ENCODE results near the gene B3GNT4.
A peak's percentile ranks its signal among the peaks of the same experiment; 100 is the strongest.
"Not testable (repeated sequence)": the region's sequence is repeated elsewhere in the genome, so short reads cannot be mapped to it uniquely, and the experiment has no call there.

The B3GNT4 gene

GRCh38 chr12:122203301-122204166, at the start of gene B3GNT4:
B3GNT4 (plus strand) TSS chr12:122203709; CDS start chr12:122204619, 910 bp downstream.
- DNase-seq, result peak; percentile 41

- no peak for DNase-seq
These were observed 47.8 kb upstream of the B3GNT4 start for GRCh38 chr12:122155705-122156104.

GRCh38 chr12:122158700-122159285, 44.7 kb upstream of the B3GNT4 start:
- DNase-seq, result no peak

GRCh38 chr12:122159882-122160281, 43.6 kb upstream of the B3GNT4 start:
- no peak for DNase-seq

- no peak for DNase-seq
These were observed 42.7 kb upstream of the B3GNT4 start for GRCh38 chr12:122160761-122161160.

GRCh38 chr12:122161682-122162081, 41.8 kb upstream of the B3GNT4 start:
- no peak for DNase-seq

GRCh38 chr12:122162976-122163375, 40.5 kb upstream of the B3GNT4 start:
- no peak for DNase-seq

GRCh38 chr12:122166422-122167349, 36.8 kb upstream of the B3GNT4 start:
- no peak for DNase-seq

- DNase-seq, result no peak
These were observed 36.1 kb upstream of the B3GNT4 start for GRCh38 chr12:122167356-122167925.

GRCh38 chr12:122168492-122168891, 35.0 kb upstream of the B3GNT4 start:
- DNase-seq, result no peak

- no peak for DNase-seq
These were observed 32.1 kb upstream of the B3GNT4 start for GRCh38 chr12:122171399-122171798.

GRCh38 chr12:122172262-122172939, 31.1 kb upstream of the B3GNT4 start:
- DNase-seq, result no peak

GRCh38 chr12:122174155-122174845, 29.2 kb upstream of the B3GNT4 start, which contains the start of gene IL31:
IL31 (minus strand) TSS chr12:122174221; CDS start chr12:122174172, 49 bp downstream.
- DNase-seq, result no peak

- not testable (repeated sequence) for DNase-seq
These were observed 27.0 kb upstream of the B3GNT4 start for GRCh38 chr12:122176473-122176872.

- no peak for DNase-seq
These were observed 20.5 kb upstream of the B3GNT4 start, which contains the start of gene LRRC43 for GRCh38 chr12:122182887-122183587. LRRC43 (plus strand) TSS chr12:122183123; CDS start chr12:122183145, 22 bp downstream.

GRCh38 chr12:122183588-122183940, 19.9 kb upstream of the B3GNT4 start:
- no peak for DNase-seq

- DNase-seq, result no peak
These were observed 19.0 kb upstream of the B3GNT4 start for GRCh38 chr12:122184517-122184916.

GRCh38 chr12:122185079-122185478, 18.4 kb upstream of the B3GNT4 start:
- no peak for DNase-seq

- no peak for DNase-seq
These were observed 17.9 kb upstream of the B3GNT4 start for GRCh38 chr12:122185494-122186082.

- DNase-seq, result no peak
These were observed 16.0 kb upstream of the B3GNT4 start for GRCh38 chr12:122187466-122187865.
